ENCODE data around the gene NCOA3.

Gene NCOA3

GRCh38 chr20:47606983-47607613, 105.4 kb downstream of the NCOA3 start:
- Histone ChIP-seq H3K36me3 (ENCODE audit: insufficient read depth, low read length) (no peaks in the 10 kb centered on the region), H3K27ac (ENCODE audit: low read depth, low read length) (no peak overlapping the region), H3K9me3 (ENCODE audit: insufficient read depth, low read depth, low read length) (no peaks in the 10 kb centered on the region), H3K4me3 (ENCODE audit: low read length) (no peak overlapping the region), H3K4me1 (ENCODE audit: insufficient read depth, low read length) (peaks cover 8% of the 10 kb centered on the region; the same call in 1 of the 2 replicates), H3K9ac (ENCODE audit: low read depth, low read length) (no peak overlapping the region), H3K27me3 (ENCODE audit: insufficient read depth, low read length) (no peaks in the 10 kb centered on the region)
- 93% methylated on average over 1 of the region's 1 CpG for WGBS

- 90% methylated on average over 4 of the region's 5 CpGs for WGBS
- H3K27ac ChIP-seq (ENCODE audit: low read depth, low read length) = no peak overlapping the region
- no peaks in the 10 kb centered on the region for H3K9me3 ChIP-seq (ENCODE audit: insufficient read depth, low read depth, low read length)
- no peaks in the 10 kb centered on the region for H3K36me3 ChIP-seq (ENCODE audit: insufficient read depth, low read length)
- no peak overlapping the region for H3K4me3 ChIP-seq (ENCODE audit: low read length)
- no peaks in the 10 kb centered on the region for H3K27me3 ChIP-seq (ENCODE audit: insufficient read depth, low read length)
- peaks cover 8% of the 10 kb centered on the region; the same call in 1 of the 2 replicates for H3K4me1 ChIP-seq (ENCODE audit: insufficient read depth, low read length)
- H3K9ac ChIP-seq (ENCODE audit: low read depth, low read length) = no peak overlapping the region
Observed at GRCh38 chr20:47609001-47609400, 107.3 kb downstream of the NCOA3 start.

GRCh38 chr20:47610247-47610944, 108.7 kb downstream of the NCOA3 start:
- 94% methylated on average over 6 of the region's 6 CpGs for WGBS
- Histone ChIP-seq H3K4me3 (ENCODE audit: low read length) (no peak overlapping the region), H3K4me1 (ENCODE audit: insufficient read depth, low read length) (0 out of 2 replicates have a peak, but pooled peaks cover 8% of the 10 kb centered on the region), H3K36me3 (ENCODE audit: insufficient read depth, low read length) (no peaks in the 10 kb centered on the region), H3K27ac (ENCODE audit: low read depth, low read length) (no peak overlapping the region), H3K27me3 (ENCODE audit: insufficient read depth, low read length) (no peaks in the 10 kb centered on the region), H3K9ac (ENCODE audit: low read depth, low read length) (no peak overlapping the region), H3K9me3 (ENCODE audit: insufficient read depth, low read depth, low read length) (no peaks in the 10 kb centered on the region)

GRCh38 chr20:47610945-47611250, 109.2 kb downstream of the NCOA3 start:
- Histone ChIP-seq H3K27me3 (ENCODE audit: insufficient read depth, low read length) (no peaks in the 10 kb centered on the region), H3K4me3 (ENCODE audit: low read length) (no peak overlapping the region), H3K36me3 (ENCODE audit: insufficient read depth, low read length) (no peaks in the 10 kb centered on the region), H3K9me3 (ENCODE audit: insufficient read depth, low read depth, low read length) (no peaks in the 10 kb centered on the region), H3K9ac (ENCODE audit: low read depth, low read length) (no peak overlapping the region), H3K27ac (ENCODE audit: low read depth, low read length) (no peak overlapping the region), H3K4me1 (ENCODE audit: insufficient read depth, low read length) (0 out of 2 replicates have a peak, but pooled peaks cover 8% of the 10 kb centered on the region)

- no peak overlapping the region for H3K9ac ChIP-seq (ENCODE audit: low read depth, low read length)
- no peak overlapping the region for H3K4me3 ChIP-seq (ENCODE audit: low read length)
- 98% methylated on average over 9 of the region's 9 CpGs for WGBS
- H3K4me1 ChIP-seq (ENCODE audit: insufficient read depth, low read length) = 0 out of 2 replicates have a peak, but pooled peaks cover 4% of the 10 kb centered on the region
- H3K27ac ChIP-seq (ENCODE audit: low read depth, low read length) = no peak overlapping the region
- H3K9me3 ChIP-seq (ENCODE audit: insufficient read depth, low read depth, low read length) = no peaks in the 10 kb centered on the region
- H3K27me3 ChIP-seq (ENCODE audit: insufficient read depth, low read length) = no peaks in the 10 kb centered on the region
- no peaks in the 10 kb centered on the region for H3K36me3 ChIP-seq (ENCODE audit: insufficient read depth, low read length)
Observed at GRCh38 chr20:47611785-47612184, 110.1 kb downstream of the NCOA3 start.

- no peaks in the 10 kb centered on the region for H3K4me1 ChIP-seq (ENCODE audit: insufficient read depth, low read length)
- no peaks in the 10 kb centered on the region for H3K36me3 ChIP-seq (ENCODE audit: insufficient read depth, low read length)
- H3K9me3 ChIP-seq (ENCODE audit: insufficient read depth, low read depth, low read length) = no peaks in the 10 kb centered on the region
- WGBS = 100% methylated on average over 1 of the region's 2 CpGs
- H3K27ac ChIP-seq (ENCODE audit: low read depth, low read length) = no peak overlapping the region
- H3K9ac ChIP-seq (ENCODE audit: low read depth, low read length) = no peak overlapping the region
- no peak overlapping the region for H3K4me3 ChIP-seq (ENCODE audit: low read length)
- H3K27me3 ChIP-seq (ENCODE audit: insufficient read depth, low read length) = no peaks in the 10 kb centered on the region
Observed at GRCh38 chr20:47612670-47613069, 111.0 kb downstream of the NCOA3 start.

GRCh38 chr20:47614703-47615309, 113.1 kb downstream of the NCOA3 start:
- H3K27ac ChIP-seq (ENCODE audit: low read depth, low read length) = no peak overlapping the region
- no peaks in the 10 kb centered on the region for H3K36me3 ChIP-seq (ENCODE audit: insufficient read depth, low read length)
- no peaks in the 10 kb centered on the region for H3K27me3 ChIP-seq (ENCODE audit: insufficient read depth, low read length)
- no peak overlapping the region for H3K4me3 ChIP-seq (ENCODE audit: low read length)
- H3K9me3 ChIP-seq (ENCODE audit: insufficient read depth, low read depth, low read length) = no peaks in the 10 kb centered on the region
- no peak overlapping the region for H3K9ac ChIP-seq (ENCODE audit: low read depth, low read length)
- WGBS = 100% methylated on average over 2 of the region's 2 CpGs
- H3K4me1 ChIP-seq (ENCODE audit: insufficient read depth, low read length) = no peaks in the 10 kb centered on the region

GRCh38 chr20:47618479-47618878, 116.8 kb downstream of the NCOA3 start:
- no peak overlapping the region for H3K27ac ChIP-seq (ENCODE audit: low read depth, low read length)
- no peaks in the 10 kb centered on the region for H3K27me3 ChIP-seq (ENCODE audit: insufficient read depth, low read length)
- peaks cover 6% of the 10 kb centered on the region; the same call in 1 of the 2 replicates for H3K36me3 ChIP-seq (ENCODE audit: insufficient read depth, low read length)
- no peaks in the 10 kb centered on the region for H3K9me3 ChIP-seq (ENCODE audit: insufficient read depth, low read depth, low read length)
- no peak overlapping the region for H3K9ac ChIP-seq (ENCODE audit: low read depth, low read length)
- H3K4me3 ChIP-seq (ENCODE audit: low read length) = no peak overlapping the region
- WGBS = 98% methylated on average over 6 of the region's 6 CpGs
- no peaks in the 10 kb centered on the region for H3K4me1 ChIP-seq (ENCODE audit: insufficient read depth, low read length)

- H3K4me3 ChIP-seq (ENCODE audit: low read length) = no peak overlapping the region
Observed at GRCh38 chr20:47620808-47621805, 119.4 kb downstream of the NCOA3 start.

GRCh38 chr20:47622118-47622665, 120.5 kb downstream of the NCOA3 start:
- no peak overlapping the region for H3K9ac ChIP-seq (ENCODE audit: low read depth, low read length)
- H3K9me3 ChIP-seq (ENCODE audit: insufficient read depth, low read depth, low read length) = no peaks in the 10 kb centered on the region
- H3K27ac ChIP-seq (ENCODE audit: low read depth, low read length) = no peak overlapping the region
- H3K36me3 ChIP-seq (ENCODE audit: insufficient read depth, low read length) = peaks cover 33% of the 10 kb centered on the region; the same call in 1 of the 2 replicates
- 96% methylated on average over 9 of the region's 9 CpGs for WGBS
- no peak overlapping the region for H3K4me3 ChIP-seq (ENCODE audit: low read length)
- H3K27me3 ChIP-seq (ENCODE audit: insufficient read depth, low read length) = no peaks in the 10 kb centered on the region
- H3K4me1 ChIP-seq (ENCODE audit: insufficient read depth, low read length) = no peaks in the 10 kb centered on the region

More at GRCh38 chr20:47620808-47621805, 119.4 kb downstream of the NCOA3 start:
- H3K4me1 ChIP-seq (ENCODE audit: insufficient read depth, low read length) = no peaks in the 10 kb centered on the region
- no peaks in the 10 kb centered on the region for H3K9me3 ChIP-seq (ENCODE audit: insufficient read depth, low read depth, low read length)
- H3K27me3 ChIP-seq (ENCODE audit: insufficient read depth, low read length) = no peaks in the 10 kb centered on the region
- H3K36me3 ChIP-seq (ENCODE audit: insufficient read depth, low read length) = peaks cover 22% of the 10 kb centered on the region; the same call in 1 of the 2 replicates
- no peak overlapping the region for H3K9ac ChIP-seq (ENCODE audit: low read depth, low read length)
- 93% methylated on average over 7 of the region's 8 CpGs for WGBS
- no peak overlapping the region for H3K27ac ChIP-seq (ENCODE audit: low read depth, low read length)

All from HUES64 (cell line).